Stimulated activated CD4-positive, alpha-beta T cell treated with anti-CD3 and anti-CD28 coated beads, Interleukin-4, amount 100 ng/mL, for 48 hours (primary cell): ENCODE results near the gene RSPH1.

Experiments used
- DNase-seq, 2 donors: peaks; one replicate each; pipeline ENCODE4 v3.0.0-alpha.2; 2020; ENCODE audit warnings: low read depth in 2 of 2

Gene RSPH1

DNA sequence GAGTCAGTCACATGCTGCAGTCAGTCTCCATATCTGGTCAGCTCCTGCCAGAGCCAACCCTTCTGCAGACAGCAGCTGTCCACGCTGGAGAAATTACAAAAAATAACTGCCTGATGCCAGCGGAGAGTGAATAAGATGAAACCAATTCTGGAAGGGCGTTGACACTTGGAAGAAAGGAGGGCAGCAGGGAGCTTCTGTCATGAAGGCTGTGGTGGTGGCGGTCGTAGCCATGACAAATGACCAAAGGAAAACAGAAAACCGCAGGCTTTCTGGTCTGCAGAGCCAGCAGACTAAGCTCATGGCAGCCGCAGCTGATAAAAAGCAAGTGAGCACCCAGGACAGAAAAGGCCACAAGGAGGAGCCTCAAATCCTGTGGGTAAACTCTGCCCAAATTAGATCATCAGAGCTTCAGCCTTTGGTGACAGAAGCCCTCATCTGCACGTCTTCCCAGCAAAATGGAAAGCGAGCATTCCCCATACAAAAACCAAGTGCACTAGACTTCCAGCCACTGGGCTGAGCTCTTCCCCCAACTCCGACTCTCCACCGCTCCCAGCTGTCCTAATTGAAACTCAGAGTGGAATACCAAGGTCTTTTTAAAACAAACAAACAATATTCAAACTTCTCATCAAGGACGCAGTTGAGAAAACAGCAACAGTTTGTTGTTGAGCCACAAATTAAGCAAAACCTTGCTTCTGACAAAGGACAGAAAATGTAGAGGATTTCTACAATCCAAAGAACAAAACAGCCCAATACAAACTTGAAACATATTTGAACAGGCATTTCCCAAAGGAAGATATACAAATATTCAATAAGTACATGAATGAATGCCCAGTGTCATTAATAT, 28.7 kb downstream of the RSPH1 start:
- DNase-seq, result no peak

- no peak for DNase-seq
These were observed 29.3 kb downstream of the RSPH1 start for GRCh38 chr21:42466700-42467099.

DNA sequence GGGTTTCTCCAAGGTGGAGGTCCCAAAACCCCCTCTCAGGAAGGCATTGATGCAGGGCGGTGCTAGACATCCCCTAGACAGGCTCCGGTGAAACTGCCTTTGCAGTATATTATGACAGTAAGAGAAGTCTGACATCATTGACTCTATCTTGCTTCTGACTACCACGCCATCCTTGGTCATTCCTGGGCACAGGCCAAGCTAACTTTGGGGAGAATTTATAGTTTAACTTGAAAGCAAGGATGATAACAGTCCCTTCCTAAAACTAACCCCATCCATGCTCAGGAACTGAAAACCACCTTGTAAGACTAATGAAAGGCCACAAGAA, 30.3 kb downstream of the RSPH1 start:
- DNase-seq, result no peak

DNA sequence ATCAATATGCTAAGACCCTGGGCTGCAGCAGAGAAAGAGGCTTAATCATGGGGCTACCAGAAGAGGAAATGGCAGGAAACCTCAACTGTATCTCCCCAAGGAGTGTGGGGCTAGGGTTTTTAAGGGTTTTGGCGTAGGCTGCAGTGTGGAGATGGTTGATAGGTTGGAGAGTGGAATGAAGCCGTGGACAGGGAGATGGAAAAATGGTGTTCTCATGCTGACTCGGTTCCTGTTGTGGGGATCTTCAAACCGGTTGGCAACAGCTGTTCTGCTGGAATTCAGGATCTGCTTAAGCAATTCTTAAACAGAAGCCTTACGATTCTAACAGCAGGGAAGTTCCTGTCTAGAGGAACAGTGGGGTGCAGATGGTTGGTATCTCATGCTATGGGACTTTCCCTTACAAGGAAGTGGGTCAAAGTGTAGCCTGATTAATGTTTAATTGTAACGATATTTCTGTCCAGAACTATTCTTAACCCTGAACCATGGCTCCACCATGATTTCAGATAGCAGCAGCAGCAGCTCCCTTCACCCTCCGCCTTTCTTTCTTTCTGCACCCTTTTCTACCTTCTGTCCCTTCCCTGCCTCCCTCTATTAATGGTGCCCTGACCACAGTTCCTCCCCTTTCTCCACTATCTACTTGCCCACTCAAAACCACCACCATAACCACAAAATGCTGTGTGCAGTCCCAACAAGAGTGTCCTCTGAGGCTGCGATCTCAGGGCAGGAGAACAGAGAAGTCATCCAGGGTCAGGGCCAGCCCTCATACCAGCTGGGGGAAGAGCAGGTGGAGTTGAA, 30.8 kb downstream of the RSPH1 start:
- no peak for DNase-seq

DNA sequence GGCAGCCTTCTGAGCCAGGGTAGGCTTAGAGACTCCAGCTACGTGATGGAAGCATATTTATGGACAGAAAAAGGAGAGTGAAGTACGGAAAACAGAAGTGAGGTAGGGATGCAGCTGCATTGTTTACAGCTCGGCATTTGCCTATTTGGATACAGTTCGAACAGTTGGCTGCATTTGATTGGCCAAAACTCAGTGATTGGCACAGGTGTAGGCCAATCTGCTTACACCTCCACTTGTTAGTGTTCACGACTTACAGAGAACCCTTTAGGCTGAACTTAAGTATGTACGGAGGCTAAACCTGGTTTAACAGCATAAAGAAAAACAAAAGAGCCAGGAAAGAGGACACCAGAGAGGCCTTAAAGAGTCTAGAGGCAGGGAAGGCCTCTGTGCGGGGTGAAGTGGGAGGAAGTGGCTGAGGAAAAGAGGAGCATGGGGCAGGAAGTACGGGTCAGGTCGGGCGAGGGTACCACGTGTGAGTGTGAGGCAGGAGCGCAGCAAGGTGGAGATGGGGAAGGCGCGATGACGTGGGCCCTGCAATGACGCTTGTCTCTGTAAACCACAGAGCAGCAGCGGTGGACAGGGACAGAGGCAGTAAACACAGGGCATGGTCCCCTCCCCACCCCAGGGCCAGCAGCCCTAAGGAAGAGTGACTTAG, 32.0 kb downstream of the RSPH1 start:
- DNase-seq, result peak; percentile 45 to 52

DNA sequence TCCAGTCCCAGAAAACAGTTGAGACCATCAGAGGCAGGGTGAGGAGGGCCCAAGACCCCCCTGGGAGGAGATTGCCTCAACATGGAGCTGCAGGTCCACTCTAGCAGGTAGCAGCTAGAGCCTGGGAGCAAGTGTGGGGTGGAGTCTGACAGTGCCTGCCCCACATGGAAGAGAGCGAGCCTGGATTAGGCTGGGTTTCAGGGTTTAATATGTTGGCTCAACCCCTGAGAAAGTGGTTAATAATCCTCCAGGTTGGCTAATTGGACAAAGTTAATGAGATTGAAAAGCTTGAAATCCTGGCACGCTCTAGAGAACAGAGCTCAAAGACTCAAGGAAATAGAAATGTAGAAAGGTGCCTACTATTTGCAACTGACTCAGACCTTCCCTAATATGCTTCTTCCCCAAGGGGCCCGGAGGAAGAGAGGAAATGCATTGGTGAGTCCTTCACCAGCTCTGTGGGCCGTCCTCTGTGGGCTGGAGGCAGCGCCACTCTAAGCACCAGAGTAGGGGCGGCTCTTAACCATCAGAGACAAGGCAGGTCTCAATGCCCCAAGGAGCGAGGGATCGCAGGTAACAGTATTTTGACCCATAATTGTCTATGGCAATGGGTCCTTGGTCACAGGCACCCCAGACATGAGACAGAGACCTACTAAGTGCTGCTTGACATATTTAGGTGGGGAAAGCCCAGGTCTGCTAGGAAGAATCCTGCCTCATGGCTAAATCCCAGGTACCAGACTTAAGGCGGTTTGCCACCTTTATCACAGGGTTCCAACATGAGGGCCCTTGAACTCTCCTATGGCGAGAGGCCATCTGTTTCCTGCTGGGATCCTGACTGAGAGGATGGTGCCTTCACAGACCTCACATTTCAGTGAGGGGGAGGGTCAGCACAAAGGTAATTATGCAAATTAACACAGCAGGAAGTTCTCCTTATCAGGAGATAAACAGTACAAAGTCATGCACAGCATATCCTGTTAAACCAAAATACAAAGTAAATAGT, 33.8 kb downstream of the RSPH1 start:
- no peak for DNase-seq

DNA sequence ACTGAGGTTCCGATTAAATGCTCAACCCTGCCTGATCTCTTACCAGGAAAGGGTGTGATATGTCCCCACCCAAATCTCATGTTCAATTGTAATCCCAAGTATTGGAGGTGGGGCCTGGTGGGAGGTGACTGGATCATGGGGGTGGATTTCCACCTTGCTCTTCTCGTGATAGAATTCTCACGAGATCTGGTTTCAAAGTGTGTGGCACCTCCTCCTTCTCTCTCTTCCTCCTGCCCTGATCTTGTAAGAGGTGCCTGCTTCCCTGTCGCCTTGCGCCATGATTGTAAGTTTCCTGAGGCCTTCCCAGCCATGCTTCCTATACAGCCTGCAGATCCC, 34.9 kb downstream of the RSPH1 start:
- DNase-seq, result no peak

DNA sequence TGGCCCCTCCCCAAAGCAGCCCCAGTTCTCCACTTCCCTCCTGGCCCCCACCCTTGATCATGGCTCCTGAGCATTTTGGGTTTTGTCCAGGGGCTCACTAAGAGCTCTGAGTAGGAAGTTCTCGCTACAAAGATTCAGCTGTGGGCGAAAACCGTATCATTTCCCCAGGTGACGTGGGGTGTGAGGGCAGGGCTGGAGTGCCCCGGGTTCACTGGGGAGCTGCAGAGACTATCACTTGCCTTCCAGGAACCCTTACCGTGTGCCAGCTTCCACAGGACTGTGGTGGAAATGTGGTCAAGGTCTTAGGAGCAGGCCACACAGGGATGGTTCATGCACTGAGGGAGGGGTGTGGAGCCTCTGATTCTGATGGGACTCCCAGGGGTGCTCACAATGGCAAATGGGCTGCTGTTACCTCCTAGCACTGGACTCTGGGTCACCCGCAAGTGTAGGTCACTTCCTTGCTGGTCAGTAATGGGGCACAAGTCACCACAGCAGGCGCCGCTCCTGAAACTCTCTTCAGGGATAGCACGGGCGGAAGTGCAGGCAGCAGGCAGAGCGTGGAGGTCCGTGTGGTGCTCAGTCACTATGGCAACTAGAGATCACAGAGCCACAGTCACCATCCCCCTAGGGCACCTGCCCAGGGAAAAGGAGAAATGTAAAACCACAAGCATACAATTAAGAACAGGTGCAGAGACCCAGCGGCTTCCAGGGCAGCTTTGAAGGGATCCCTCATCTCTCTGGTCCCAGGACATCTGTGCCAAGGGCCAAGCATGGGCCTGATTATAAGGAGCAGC, 35.4 kb downstream of the RSPH1 start:
- no peak for DNase-seq

DNA sequence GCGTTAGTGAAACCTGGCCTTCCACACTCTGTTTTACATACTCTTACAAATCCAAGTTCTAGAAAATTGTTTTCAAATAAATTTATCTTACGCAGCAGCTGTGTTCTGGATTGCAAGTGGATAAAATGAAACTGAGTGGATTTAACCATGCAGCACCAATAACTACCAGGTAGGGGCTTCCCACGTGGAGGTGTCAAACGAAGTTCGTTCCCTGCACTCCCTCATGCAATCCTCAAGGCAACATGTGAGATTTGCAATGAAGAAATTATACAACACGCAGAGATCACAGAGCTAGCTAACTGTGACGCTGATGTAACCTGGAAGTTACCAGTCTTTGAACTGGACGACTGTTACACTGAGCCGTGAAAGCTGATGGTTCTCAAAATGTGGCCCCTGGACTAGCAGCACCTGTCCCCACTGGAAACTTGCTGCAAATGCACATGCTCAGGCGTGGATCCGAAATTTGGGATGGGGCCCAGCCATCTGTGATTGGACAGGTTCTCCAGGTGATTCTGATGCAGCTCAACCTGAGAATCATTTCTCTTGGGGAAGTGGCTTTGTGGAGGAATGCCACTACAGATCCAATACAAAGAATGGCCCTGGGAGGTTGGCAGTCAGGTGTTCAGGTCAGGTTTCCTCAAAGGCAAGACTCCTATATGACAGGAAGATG, 36.3 kb downstream of the RSPH1 start:
- DNase-seq, result no peak

DNA sequence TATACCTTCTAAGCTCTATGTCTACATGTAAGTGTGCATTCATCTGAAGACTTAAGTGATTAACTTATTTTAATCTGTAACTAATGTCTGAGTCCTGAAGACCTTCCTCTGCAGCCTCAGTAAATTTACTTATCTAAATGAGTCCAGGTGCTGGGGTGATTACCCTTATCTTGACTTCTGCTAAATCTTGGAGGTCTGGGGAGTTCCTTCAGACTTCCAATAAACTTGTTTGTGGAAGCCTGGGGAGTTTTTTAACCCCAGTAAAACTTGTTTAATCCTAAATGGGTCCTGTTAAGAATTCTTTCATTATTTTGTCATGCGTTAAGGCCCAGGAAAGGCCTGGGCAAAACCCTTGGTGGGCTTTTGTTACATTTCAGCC, 37.0 kb downstream of the RSPH1 start:
- DNase-seq, result no peak

DNA sequence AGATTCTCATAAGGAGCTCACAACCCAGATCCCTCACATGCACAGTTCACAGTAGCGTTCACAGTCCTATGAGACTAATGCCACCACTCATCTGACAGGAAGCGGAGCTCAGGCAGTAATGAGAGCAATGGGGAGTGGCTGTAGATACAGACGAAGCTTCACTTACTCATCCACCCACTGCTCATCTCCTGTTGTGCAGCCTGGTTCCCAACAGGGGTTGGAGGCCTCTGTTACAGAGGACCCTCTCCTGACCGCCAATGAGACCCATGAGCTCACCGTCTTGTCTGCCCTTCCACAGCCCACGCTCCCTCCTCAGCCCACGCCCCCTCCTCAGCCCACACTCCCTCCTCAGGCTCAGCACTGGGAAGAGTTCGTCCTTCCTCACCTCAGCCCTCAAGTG, 39.6 kb downstream of the RSPH1 start:
- no peak for DNase-seq

DNA sequence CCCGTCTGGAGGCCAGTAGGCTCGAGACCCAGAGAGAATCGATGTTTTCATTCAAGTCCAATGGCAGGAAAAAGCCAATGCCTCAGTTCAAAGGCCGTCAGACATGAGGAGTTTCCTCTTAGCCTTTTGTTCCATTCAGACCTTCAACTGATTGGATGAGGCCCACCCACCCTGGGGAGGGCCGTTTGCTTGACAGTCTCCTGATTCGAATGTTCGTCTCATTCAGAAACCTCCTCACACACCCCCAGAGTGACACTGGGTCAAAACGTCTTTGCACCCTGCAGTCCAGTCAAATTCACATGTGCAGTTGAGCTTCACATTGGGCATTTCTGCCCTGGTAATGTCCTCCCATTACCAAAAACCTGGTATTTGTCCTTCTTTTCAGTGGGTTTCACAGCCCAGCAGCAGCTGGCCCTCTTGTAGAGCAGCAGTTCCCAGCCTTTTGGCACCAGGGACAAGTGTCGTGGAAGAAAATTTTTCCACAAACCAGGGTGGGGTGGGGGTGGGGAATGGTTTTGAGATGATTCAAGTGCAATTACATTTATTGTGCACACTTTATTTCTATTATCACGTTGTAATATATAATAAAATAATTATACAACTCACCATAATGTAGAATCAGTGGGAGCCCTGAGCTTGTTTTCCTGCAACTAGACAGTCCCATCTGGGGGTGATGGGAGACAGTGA, 40.1 kb downstream of the RSPH1 start:
- no peak for DNase-seq

- no peak for DNase-seq
These were observed 40.8 kb downstream of the RSPH1 start for GRCh38 chr21:42455196-42455595.

DNA sequence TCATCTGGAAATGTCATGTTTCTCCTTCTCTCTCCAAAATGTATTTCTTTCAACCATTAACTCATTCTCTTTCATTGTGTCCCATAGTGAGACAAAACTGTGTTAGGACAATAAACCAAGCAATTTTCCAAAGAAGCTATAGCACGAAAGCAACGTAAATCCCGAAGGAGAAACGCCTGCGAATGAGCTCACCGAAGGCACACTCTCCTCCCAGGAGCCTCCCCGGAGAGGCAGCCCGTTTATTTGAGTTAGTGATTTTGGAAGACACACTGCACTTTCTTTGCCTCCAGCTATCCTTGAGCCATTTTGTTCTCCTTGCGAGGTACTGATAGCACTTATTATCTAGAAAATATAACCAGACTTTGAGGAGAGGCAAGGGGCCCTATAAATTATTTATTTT, 41.2 kb downstream of the RSPH1 start:
- DNase-seq, result no peak

DNA sequence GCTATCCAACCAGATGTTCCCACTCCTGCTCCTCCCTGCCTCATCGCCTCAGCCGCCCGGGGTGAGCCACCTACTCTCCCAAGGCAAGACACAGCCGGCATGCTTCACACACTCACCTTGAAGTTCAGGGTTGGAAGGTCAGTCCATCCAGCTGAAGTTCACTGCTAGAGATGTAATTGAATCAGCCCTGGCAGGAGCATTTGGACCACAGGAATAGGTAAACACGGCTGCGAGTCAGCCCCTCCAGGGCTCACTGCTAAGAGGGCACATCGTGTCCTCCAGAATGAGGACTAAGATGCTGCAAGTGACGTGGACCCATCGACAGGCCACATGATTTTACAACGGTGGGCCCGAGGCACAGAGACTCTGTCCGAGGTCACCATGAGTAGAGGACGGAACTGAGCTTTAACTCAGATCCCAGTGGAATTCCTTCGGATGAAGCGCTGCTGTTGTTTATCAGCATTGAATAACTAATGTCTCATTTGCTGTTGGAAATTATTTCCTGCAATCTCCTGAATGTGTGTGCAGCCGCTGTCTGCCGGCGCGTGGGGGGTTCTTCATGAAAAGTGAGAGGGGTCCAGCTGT, 41.9 kb downstream of the RSPH1 start:
- DNase-seq, result no peak

GRCh38 chr21:42453224-42453985, 42.6 kb downstream of the RSPH1 start:
- no peak for DNase-seq

DNA sequence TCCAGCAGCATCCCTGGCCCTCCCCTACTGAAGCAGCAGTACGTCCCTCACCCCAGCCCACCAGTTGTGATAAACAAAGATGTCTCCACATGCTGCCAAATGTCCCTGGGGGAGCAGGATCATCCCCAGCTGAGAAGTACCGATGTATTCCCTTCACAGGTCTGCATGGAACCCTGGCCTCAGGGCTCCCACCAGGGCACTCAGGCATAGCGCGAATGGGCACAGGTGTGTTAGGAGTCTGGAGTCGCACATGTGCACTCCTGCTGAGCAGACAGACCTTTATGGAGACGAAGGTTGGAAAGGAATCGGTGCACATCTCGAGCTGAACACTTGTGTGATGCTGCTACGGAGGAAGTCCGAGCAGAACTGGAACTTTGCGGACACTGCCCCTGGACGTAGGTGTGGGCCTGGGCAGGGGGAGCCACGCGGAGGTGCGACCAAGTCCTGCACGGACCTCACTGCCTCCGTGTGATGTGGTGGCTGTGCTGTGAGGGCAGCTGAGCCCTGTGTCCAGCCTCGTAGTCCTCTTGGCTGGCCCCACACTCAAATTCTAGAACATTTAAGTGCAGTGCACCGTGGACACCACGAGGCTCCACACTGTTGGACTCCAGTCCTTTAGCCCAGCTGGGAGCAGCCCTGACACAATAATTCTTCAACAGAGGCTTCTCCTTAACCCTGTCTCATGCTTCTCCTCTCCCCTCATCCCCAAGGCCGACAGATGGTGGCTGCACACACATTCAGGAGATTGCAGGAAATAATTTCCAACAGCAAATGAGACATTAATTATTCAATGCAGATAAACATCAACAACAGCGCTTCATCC, 43.4 kb downstream of the RSPH1 start:
- DNase-seq, result no peak

DNA sequence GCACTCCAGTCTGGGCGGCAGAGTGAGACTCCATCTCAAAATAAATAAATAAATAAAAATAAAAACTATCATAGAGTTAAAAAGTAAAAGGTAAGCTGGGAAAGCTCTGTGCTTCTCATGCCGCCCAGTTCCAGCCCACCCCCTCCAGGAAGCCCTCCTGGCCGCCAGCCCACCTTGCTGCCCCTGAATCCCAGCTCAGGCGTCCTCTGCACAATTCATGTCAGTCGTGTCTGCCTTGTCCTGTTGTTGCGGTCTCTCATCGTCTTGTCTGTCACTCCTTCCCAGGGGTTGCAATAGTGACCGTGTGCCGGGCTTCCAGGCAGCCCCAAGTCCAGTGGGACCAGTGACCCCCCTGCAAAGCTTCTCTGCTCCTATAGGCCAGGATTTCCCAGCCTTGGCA, 44.1 kb downstream of the RSPH1 start:
- DNase-seq, result no peak
